Measurements from ENCODE around the gene CCNB2. TPM values are rescaled to one million over a fixed set of nuclear protein-coding genes. Genes with fewer than 3 reads are reported as not detected.

The CCNB2 gene
- total RNA-seq, 1 donor from 2014 or later: 13.1 TPM

DNA sequence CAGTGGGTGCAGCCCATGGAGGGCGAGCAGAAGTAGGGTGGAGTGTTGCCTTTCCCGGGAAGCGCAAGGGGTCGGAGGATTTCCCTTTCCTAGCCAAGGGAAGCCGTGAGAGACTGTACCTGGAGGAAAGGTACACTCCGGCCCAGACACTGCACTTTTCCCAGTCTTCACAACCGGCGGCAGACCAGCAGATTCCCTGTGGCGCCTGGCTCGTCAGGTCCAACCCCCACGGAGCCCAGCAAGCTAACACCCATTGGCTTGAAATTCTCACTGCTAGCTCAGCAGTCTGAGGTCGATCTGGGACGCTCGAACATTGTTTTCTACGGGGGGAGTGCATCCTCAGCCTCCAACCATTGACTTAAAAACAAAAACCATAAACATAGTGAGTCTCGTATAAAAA lies 26.5 kb downstream of the CCNB2 start:
- H3K9me3 Mint-ChIP-seq (ENCODE audit: unreplicated experiment): no peaks in the 10 kb centered on the region
- TF ChIP-seq CTCF (IDR thresholded peaks at IDR 0.05; ENCODE audit: partially characterized antibody, unreplicated experiment): no peak
- H3K27me3 Mint-ChIP-seq (ENCODE audit: unreplicated experiment): no peaks in the 10 kb centered on the region
- no peak for DNase-seq
- no peaks in the 10 kb centered on the region for H3K4me1 Mint-ChIP-seq (ENCODE audit: low read depth, unreplicated experiment)
- H3K27ac Mint-ChIP-seq (ENCODE audit: unreplicated experiment): no peak overlapping the region
- peaks cover 4% of the 10 kb centered on the region for H3K36me3 Mint-ChIP-seq (ENCODE audit: unreplicated experiment)
- H3K4me3 Mint-ChIP-seq (ENCODE audit: unreplicated experiment): no peak overlapping the region

GRCh38 chr15:59131969-59132562 lies 27.1 kb downstream of the CCNB2 start:
- TF ChIP-seq CTCF (IDR thresholded peaks at IDR 0.05; ENCODE audit: partially characterized antibody, unreplicated experiment): no peak
- no peaks in the 10 kb centered on the region for H3K4me1 Mint-ChIP-seq (ENCODE audit: low read depth, unreplicated experiment)
- DNase-seq: no peak
- H3K27me3 Mint-ChIP-seq (ENCODE audit: unreplicated experiment): no peaks in the 10 kb centered on the region
- no peaks in the 10 kb centered on the region for H3K9me3 Mint-ChIP-seq (ENCODE audit: unreplicated experiment)
- peaks cover 4% of the 10 kb centered on the region for H3K36me3 Mint-ChIP-seq (ENCODE audit: unreplicated experiment)
- H3K4me3 Mint-ChIP-seq (ENCODE audit: unreplicated experiment): no peak overlapping the region
- no peak overlapping the region for H3K27ac Mint-ChIP-seq (ENCODE audit: unreplicated experiment)

GRCh38 chr15:59133929-59134427 lies 29.0 kb downstream of the CCNB2 start:
- no peak overlapping the region for H3K27ac Mint-ChIP-seq (ENCODE audit: unreplicated experiment)
- no peaks in the 10 kb centered on the region for H3K27me3 Mint-ChIP-seq (ENCODE audit: unreplicated experiment)

DNA sequence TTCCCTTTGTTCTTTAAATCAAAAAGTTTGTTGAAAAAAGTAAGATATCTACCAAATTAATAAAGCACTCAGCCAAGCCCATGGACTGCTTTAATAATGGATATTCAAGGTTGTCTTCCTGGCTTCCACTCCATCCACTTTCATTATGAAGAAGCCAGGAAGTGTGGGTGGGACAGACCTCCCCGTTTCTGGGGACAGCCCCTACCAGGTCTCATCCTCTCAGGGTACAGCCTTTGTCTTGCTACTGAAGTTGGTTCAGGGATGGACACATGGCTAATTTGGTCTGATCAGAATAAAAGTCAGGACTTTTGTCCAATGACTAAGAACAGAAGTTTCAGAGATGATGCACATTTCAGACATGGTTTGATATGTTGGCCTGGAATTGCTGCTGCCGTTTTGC lies 32.6 kb downstream of the CCNB2 start:
- Mint-ChIP-seq H3K9me3 (ENCODE audit: unreplicated experiment) (no peaks in the 10 kb centered on the region), H3K4me1 (ENCODE audit: low read depth, unreplicated experiment) (no peaks in the 10 kb centered on the region), H3K36me3 (ENCODE audit: unreplicated experiment) (no peaks in the 10 kb centered on the region), H3K27ac (ENCODE audit: unreplicated experiment) (no peak overlapping the region), H3K4me3 (ENCODE audit: unreplicated experiment) (no peak overlapping the region), H3K27me3 (ENCODE audit: unreplicated experiment) (no peaks in the 10 kb centered on the region)
- no peak for TF ChIP-seq CTCF (IDR thresholded peaks at IDR 0.05; ENCODE audit: partially characterized antibody, unreplicated experiment)
- no peak for DNase-seq

More at GRCh38 chr15:59133929-59134427, 29.0 kb downstream of the CCNB2 start:
- Mint-ChIP-seq H3K4me1 (ENCODE audit: low read depth, unreplicated experiment) (no peaks in the 10 kb centered on the region), H3K36me3 (ENCODE audit: unreplicated experiment) (peaks cover 4% of the 10 kb centered on the region), H3K9me3 (ENCODE audit: unreplicated experiment) (no peaks in the 10 kb centered on the region), H3K4me3 (ENCODE audit: unreplicated experiment) (no peak overlapping the region)
- DNase-seq: no peak
- TF ChIP-seq CTCF (IDR thresholded peaks at IDR 0.05; ENCODE audit: partially characterized antibody, unreplicated experiment): no peak

- no peak overlapping the region for H3K27ac Mint-ChIP-seq (ENCODE audit: unreplicated experiment)
- H3K36me3 Mint-ChIP-seq (ENCODE audit: unreplicated experiment): no peaks in the 10 kb centered on the region
- peak; percentile 56 for TF ChIP-seq CTCF (IDR thresholded peaks at IDR 0.05; ENCODE audit: partially characterized antibody, unreplicated experiment)
- H3K9me3 Mint-ChIP-seq (ENCODE audit: unreplicated experiment): no peaks in the 10 kb centered on the region
- no peaks in the 10 kb centered on the region for H3K27me3 Mint-ChIP-seq (ENCODE audit: unreplicated experiment)
- no peaks in the 10 kb centered on the region for H3K4me1 Mint-ChIP-seq (ENCODE audit: low read depth, unreplicated experiment)
- H3K4me3 Mint-ChIP-seq (ENCODE audit: unreplicated experiment): no peak overlapping the region
- peak; percentile 66 for DNase-seq
These were observed 33.3 kb downstream of the CCNB2 start for GRCh38 chr15:59138243-59138642.

Data from glutamatergic neuron (in vitro differentiated cells).